ENCODE measurements around the gene REPIN1. TPM values are rescaled to one million over a fixed set of nuclear protein-coding genes. Genes with fewer than 3 reads are reported as not detected.
A peak's percentile ranks its signal among the peaks of the same experiment; 100 is the strongest.

Gene REPIN1
- total RNA-seq, 1 donor from 2014 or later: 86.0 TPM

GRCh38 chr7:150323682-150324372 is 44.8 kb upstream of the REPIN1 start:
- H3K27me3 ChIP-seq (ENCODE audit: low read depth): no peaks in the 10 kb centered on the region
- ATAC-seq: peak; percentile 1 to 47
- intact Hi-C loops (cut with DNase I): no loop called here
- peak overlapping the region; percentile 61 for H3K4me3 ChIP-seq
- H3K36me3 ChIP-seq: peaks cover 15% of the 10 kb centered on the region
- H3K4me1 ChIP-seq: peaks cover 50% of the 10 kb centered on the region
- no peak for DNase-seq
- H3K9me3 ChIP-seq: no peaks in the 10 kb centered on the region
- H3K27ac ChIP-seq: peak overlapping the region; percentile 92
- TF ChIP-seq CTCF (IDR thresholded peaks at IDR 0.05): no peak

- intact Hi-C loops (cut with DNase I): no loop called here
- Histone ChIP-seq H3K27me3 (ENCODE audit: low read depth) (no peaks in the 10 kb centered on the region), H3K4me1 (peaks cover 50% of the 10 kb centered on the region), H3K36me3 (peaks cover 22% of the 10 kb centered on the region), H3K4me3 (peak overlapping the region; percentile 61), H3K9me3 (no peaks in the 10 kb centered on the region), H3K27ac (peak overlapping the region; percentile 92)
- DNase-seq (no peak), ATAC-seq (peak; percentile 21 to 22)
- no peak for TF ChIP-seq CTCF (IDR thresholded peaks at IDR 0.05)
These were observed 44.2 kb upstream of the REPIN1 start for GRCh38 chr7:150324373-150324961.

GRCh38 chr7:150325110-150325611 is 43.5 kb upstream of the REPIN1 start:
- intact Hi-C loops (cut with DNase I): no loop called here
- H3K9me3 ChIP-seq: no peaks in the 10 kb centered on the region
- peaks cover 48% of the 10 kb centered on the region for H3K4me1 ChIP-seq
- peak overlapping the region; percentile 92 for H3K27ac ChIP-seq
- DNase-seq (peak; percentile 77), ATAC-seq (peak; percentile 3 to 56)
- peak overlapping the region; percentile 61 for H3K4me3 ChIP-seq
- H3K36me3 ChIP-seq: peaks cover 29% of the 10 kb centered on the region
- no peak for TF ChIP-seq CTCF (IDR thresholded peaks at IDR 0.05)
- no peaks in the 10 kb centered on the region for H3K27me3 ChIP-seq (ENCODE audit: low read depth)

GRCh38 chr7:150325901-150326300 is 42.7 kb upstream of the REPIN1 start:
- intact Hi-C loops (cut with DNase I): no loop called here
- H3K4me3 ChIP-seq: no peak overlapping the region
- no peaks in the 10 kb centered on the region for H3K9me3 ChIP-seq
- ATAC-seq (no peak), DNase-seq (no peak)
- no peak overlapping the region for H3K27ac ChIP-seq
- H3K4me1 ChIP-seq: peaks cover 40% of the 10 kb centered on the region
- H3K36me3 ChIP-seq: peaks cover 31% of the 10 kb centered on the region
- no peak for TF ChIP-seq CTCF (IDR thresholded peaks at IDR 0.05)
- no peaks in the 10 kb centered on the region for H3K27me3 ChIP-seq (ENCODE audit: low read depth)

- Histone ChIP-seq H3K4me3 (no peak overlapping the region), H3K4me1 (peaks cover 32% of the 10 kb centered on the region), H3K36me3 (peaks cover 31% of the 10 kb centered on the region), H3K27ac (no peak overlapping the region), H3K27me3 (ENCODE audit: low read depth) (no peaks in the 10 kb centered on the region), H3K9me3 (no peaks in the 10 kb centered on the region)
- no peak for ATAC-seq
- TF ChIP-seq CTCF (IDR thresholded peaks at IDR 0.05): no peak
- DNase-seq: no peak
- intact Hi-C loops (cut with DNase I): no loop called here
These were observed 41.9 kb upstream of the REPIN1 start for GRCh38 chr7:150326657-150327268.

All from lower lobe of right lung (tissue), 2 donors.